K562 (cell line): Measurements from ENCODE around the gene PPHLN1. TPM values are rescaled to one million over a fixed set of nuclear protein-coding genes. Genes with fewer than 3 reads are reported as not detected.

ENCODE experiments used
- ATAC-seq: fragments of 200-7000 bp; cut with Tn5 transposase; 3 replicates; pipeline ENCODE4 v1.9.1; 2020; ENCODE audit warnings: moderate library complexity
- BruUV-seq: library from RNA; stranded (reverse); fragments of 400-500 nt; replicated peaks from 2 replicates; lab custom pipeline; 2021; lab: Mats Ljungman, UMichigan
- CTCF ChIA-PET: fragments of 300-600 bp; formaldehyde crosslinking; extraction: SDS; loops from one replicate; lab custom pipeline; 2021; ENCODE audit warnings: low intra/inter-chr PET ratio; lab: Yijun Ruan, JAX
- POLR2A ChIA-PET: fragments of 300-600, 350-650 bp; sonication (Branson Sonifier 250); formaldehyde crosslinking; extraction: SDS; loops from one replicate; lab custom pipeline; 2021; ENCODE audit warnings: antibody characterized with exemption, inconsistent platforms; lab: Yijun Ruan, JAX
- DNase-seq, 4 experiments: peaks; one replicate each; pipeline versions ENCODE4 v3.0.0 to v3.0.0-alpha.2; 2011 to 2018; ENCODE audit warnings: low spot score in 3 of 4, mixed read lengths in 3 of 4; ENCODE audit errors: extremely low read depth in 1 of 4
- FAIRE-seq: peaks from 2 replicates; lab custom pipeline; 2011; peaks lifted over from hg19 to GRCh38; lab: Jason Lieb, UNC
- H2AFZ ChIP-seq: 2 replicates; pipeline ENCODE4 v1.6.0; 2011; ENCODE audit warnings: low read depth, low read length, control low read depth, inconsistent platforms
- H3K27ac ChIP-seq: fragments of 200-600 bp; 3 replicates; pipeline ENCODE4 v1.8.0; 2011; ENCODE audit warnings: low read depth, mild to moderate bottlenecking, control low read depth, inconsistent platforms, low read length, moderate library complexity, mixed read lengths; ENCODE audit errors: extremely low read depth
- H3K27me3 ChIP-seq, 2 experiments: fragments of 300-600 bp in 1 of 2; 2 replicates in 1 of 2; 3 replicates in 1 of 2; pipeline versions ENCODE4 v1.6.0 to v1.8.0; 2011; ENCODE audit warnings: inconsistent platforms in 2 of 2, low read length in 2 of 2, mild to moderate bottlenecking in 1 of 2, mixed read lengths in 1 of 2, moderate library complexity in 1 of 2; ENCODE audit not compliant: control insufficient read depth in 2 of 2, insufficient read depth in 2 of 2
- H3K36me3 ChIP-seq: fragments of 300-600 bp; 3 replicates; pipeline ENCODE4 v1.8.0; 2011; ENCODE audit warnings: mild to moderate bottlenecking, low read length, inconsistent platforms; ENCODE audit not compliant: control insufficient read depth, insufficient read depth
- H3K4me1 ChIP-seq, 2 experiments: fragments of 200-600 bp in 1 of 2; replicated peaks in 1 of 2; 2 replicates in 1 of 2; 3 replicates in 1 of 2; pipeline versions ENCODE4 v1.5.1 to v1.8.0; 2011; ENCODE audit warnings: inconsistent platforms in 2 of 2, low read length in 2 of 2, mild to moderate bottlenecking in 1 of 2, mixed read lengths in 1 of 2, moderate library complexity in 1 of 2; ENCODE audit not compliant: control insufficient read depth in 2 of 2, insufficient read depth in 2 of 2
- H3K4me2 ChIP-seq: 2 replicates; pipeline ENCODE4 v1.6.1; 2011; ENCODE audit warnings: low read length, control low read depth, inconsistent platforms, mixed read lengths; ENCODE audit not compliant: insufficient read depth
- H3K4me3 ChIP-seq: fragments of 200-600 bp; sonication (generic), shearing (Covaris generic); 2 replicates; pipeline ENCODE4 v1.5.1; 2016; ENCODE audit warnings: control low read depth, inconsistent platforms
- H3K79me2 ChIP-seq: fragments of 200-600 bp; 3 replicates; pipeline ENCODE4 v1.8.0; 2011; ENCODE audit warnings: low read length, inconsistent platforms; ENCODE audit not compliant: control insufficient read depth, insufficient read depth
- H3K9ac ChIP-seq, 2 experiments: 2 replicates each; pipeline versions ENCODE4 v1.6.0 to v1.6.1; 2011; ENCODE audit warnings: low read depth in 2 of 2, low read length in 2 of 2, control low read depth in 1 of 2, inconsistent platforms in 1 of 2, mild to moderate bottlenecking in 1 of 2, mixed read lengths in 1 of 2; ENCODE audit not compliant: insufficient read depth in 1 of 2
- H3K9me1 ChIP-seq: one replicate; pipeline ENCODE4 v1.6.0; 2011; ENCODE audit warnings: inconsistent platforms, mild to moderate bottlenecking, low read length, moderate library complexity; ENCODE audit not compliant: control insufficient read depth, insufficient read depth
- H3K9me3 ChIP-seq: replicated peaks from 2 replicates; pipeline ENCODE4 v1.5.1; 2011; ENCODE audit warnings: low read depth, low read length, inconsistent platforms; ENCODE audit not compliant: control insufficient read depth, insufficient read depth
- H4K20me1 ChIP-seq: replicated peaks from 2 replicates; pipeline ENCODE4 v1.6.1; 2011; ENCODE audit warnings: low read length, inconsistent platforms, mixed read lengths; ENCODE audit not compliant: control insufficient read depth, insufficient read depth
- BRCA1 ChIP-seq, 2 experiments: fragments of 450-650 bp in 1 of 2; sonication (generic) in 1 of 2; formaldehyde crosslinking in 1 of 2; IDR thresholded peaks; 2 replicates each; pipeline versions ENCODE4 v1.5.0 to v1.6.1; 2017 to 2020; ENCODE audit warnings: mild to moderate bottlenecking in 1 of 2, missing genetic modification reagents in 1 of 2
- CBFB ChIP-seq: sonication (generic); formaldehyde crosslinking; IDR thresholded peaks from 2 replicates; pipeline ENCODE4 v1.4.0; 2020; ENCODE audit warnings: mild to moderate bottlenecking, missing genetic modification reagents
- CBX5 ChIP-seq: IDR thresholded peaks from 2 replicates; pipeline ENCODE4 v1.6.1; 2014; ENCODE audit warnings: low read depth, borderline replicate concordance
- FIP1L1 ChIP-seq: fragments of 200-400 bp; formaldehyde crosslinking; IDR thresholded peaks from 2 replicates; pipeline ENCODE4 v1.6.1; 2018; ENCODE audit warnings: mild to moderate bottlenecking, low read depth, low read length; ENCODE audit not compliant: poor library complexity, severe bottlenecking
- KHSRP ChIP-seq: fragments of 450-650 bp; IDR thresholded peaks from 2 replicates; pipeline ENCODE4 v1.6.1; 2017
- NFXL1 ChIP-seq: fragments of 450-650 bp; formaldehyde crosslinking; IDR thresholded peaks from 2 replicates; pipeline ENCODE4 v1.4.0; 2021; ENCODE audit warnings: mild to moderate bottlenecking
- PHB ChIP-seq: fragments of 250-450 bp; sonication (Bioruptor Pico); IDR thresholded peaks from 2 replicates; pipeline ENCODE4 v1.5.0; 2021
- TAL1 ChIP-seq: fragments of 450-650 bp; IDR thresholded peaks from 2 replicates; pipeline ENCODE4 v1.6.1; 2016; ENCODE audit warnings: mild to moderate bottlenecking
- THRAP3 ChIP-seq: fragments of 450-650 bp; IDR thresholded peaks from 2 replicates; pipeline ENCODE4 v1.6.1; 2016; ENCODE audit warnings: mild to moderate bottlenecking, inconsistent platforms, borderline replicate concordance
- ZNF584 ChIP-seq: fragments of 200-800 bp; sonication (Bioruptor generic); IDR thresholded peaks from 2 replicates; pipeline ENCODE4 v1.6.1; 2016; ENCODE audit warnings: low read depth, mild to moderate bottlenecking, missing genetic modification characterization, missing compliant biosample characterization
- ZNF668 ChIP-seq: fragments of 250-450 bp; sonication (Bioruptor Pico); IDR thresholded peaks from 2 replicates; pipeline ENCODE4 v1.8.0; 2022; ENCODE audit warnings: mild to moderate bottlenecking, inconsistent platforms
- WGBS: fragments of 100-300 bp; shearing (Covaris generic); methylation state at CpG from one replicate; pipeline ENCODE4 v1.1.6; 2016; ENCODE audit warnings: low coverage, mixed read lengths; ENCODE audit not compliant: insufficient coverage; ENCODE audit errors: missing lambda C conversion rate; 5-methylcytosine and 5-hydroxymethylcytosine counted together
- in situ Hi-C: fragments of 300-500 bp; cut with MboI; formaldehyde crosslinking; loops from 4 replicates; pipeline ENCODE4 v1.15.0; 2018; ENCODE audit warnings: inconsistent platforms, mixed read lengths
- intact Hi-C: fragments of 100-400 bp; cut with micrococcal nuclease; formaldehyde crosslinking; loops from 2 replicates; pipeline ENCODE4 v1.14.2; 2022
- polyA plus RNA-seq, 8 experiments: library from polyadenylated mRNA; depleted of rRNA in 4 of 8; stranded (reverse) in 5 of 8; unstranded in 3 of 8; fragments of >200 nt; fragmentation: Nextera tagmentation in 2 of 8; fragmentation: Illumina TruSeq in 1 of 8; extraction: Ambion mirVana in 2 of 8; extraction: Trizol in 1 of 8; gene quantifications; 2 replicates each; pipeline versions ENCODE4 v1.2.1 to v1.2.3, GENCODE V29; 2011 to 2014; ENCODE audit warnings: inconsistent platforms in 1 of 8, missing spikeins in 1 of 8
- total RNA-seq, 7 experiments: library from RNA; depleted of rRNA in 6 of 7; stranded (reverse); fragments of >200 nt in 6 of 7; fragmentation: Illumina TruSeq in 2 of 7; extraction: Trizol in 2 of 7; gene quantifications; 2 replicates each; pipeline versions ENCODE4 v1.2.1 to v1.2.3, GENCODE V29; 2011 to 2021; ENCODE audit warnings: low replicate concordance in 1 of 7
- TF ChIP-seq, protein P1 (sequence below): fragments of 450-650 bp; IDR thresholded peaks from 2 replicates; pipeline ENCODE4 v1.6.1; 2014; ENCODE audit warnings: low read depth, mild to moderate bottlenecking, moderate library complexity, borderline replicate concordance
- TF ChIP-seq, protein P2 (sequence below): sonication (generic); formaldehyde crosslinking; IDR thresholded peaks from 2 replicates; pipeline ENCODE4 v1.9.0; 2022; ENCODE audit warnings: mild to moderate bottlenecking, missing genetic modification reagents

PPHLN1 gene
- total and polyA plus RNA-seq, 9 of the 15 experiments (the other 6 are each of a cell fraction or from before 2014, with no cell fraction given), result 66.3 to 112 (median 93.6) TPM

DNA sequence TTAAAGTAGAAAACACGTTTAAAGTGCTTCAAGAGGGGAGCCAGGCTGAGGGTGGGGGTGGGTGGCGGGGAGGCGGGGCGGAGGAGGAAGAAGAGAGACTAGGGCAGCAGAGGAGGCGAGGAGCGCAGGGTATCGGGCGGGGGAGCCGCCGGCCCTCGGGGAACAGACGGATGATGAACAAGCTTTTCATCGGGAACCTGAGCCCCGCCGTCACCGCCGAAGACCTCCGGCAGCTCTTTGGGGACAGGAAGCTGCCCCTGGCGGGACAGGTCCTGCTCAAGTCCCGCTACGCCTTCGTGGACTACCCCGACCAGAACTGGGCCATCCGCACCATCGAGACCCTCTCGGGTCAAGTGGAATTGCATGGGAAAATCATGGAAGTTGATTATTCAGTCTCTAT lies 39.2 kb upstream of the PPHLN1 start:
- ChIA-PET POLR2A (no interaction called here), CTCF (no interaction called here)
- Histone ChIP-seq H3K36me3 (no peaks in the 10 kb centered on the region), H3K79me2 (no peaks in the 10 kb centered on the region), H3K9ac (no peak overlapping the region), H2AFZ (no peak overlapping the region), H3K9me1 (no peaks in the 10 kb centered on the region), H3K4me2 (no peak overlapping the region), H4K20me1 (no peaks in the 10 kb centered on the region), H3K4me3 (no peak overlapping the region), H3K27me3 (peaks cover 13 to 21% of the 10 kb centered on the region in 2 experiments; a peak in 4 of 5 replicates), H3K27ac (no peak overlapping the region), H3K9me3 (no peaks in the 10 kb centered on the region), H3K4me1 (peaks cover 0 to 3% of the 10 kb centered on the region in 2 experiments; a peak in 2 of 5 replicates)
- ATAC-seq (no peak), FAIRE-seq (no peak), DNase-seq (no peak)
- intact Hi-C loops (no loop called here), in situ Hi-C loops (no loop called here)
- TF ChIP-seq ZNF584 (CRISPR knock-in tag) (no peak), NFXL1 (CRISPR knock-in tag) (no peak), CBFB (no peak), TAL1 (no peak), KHSRP (no peak), CBX5 (no peak), THRAP3 (no peak), ZNF668 (no peak), BRCA1 (IDR thresholded peaks at IDR 0.05) (no peak), BRCA1 (CRISPR knock-in tag; IDR thresholded peaks at IDR 0.05) (no peak), FIP1L1 (no peak), PHB (no peak)
- TF ChIP-seq, protein P1, sequence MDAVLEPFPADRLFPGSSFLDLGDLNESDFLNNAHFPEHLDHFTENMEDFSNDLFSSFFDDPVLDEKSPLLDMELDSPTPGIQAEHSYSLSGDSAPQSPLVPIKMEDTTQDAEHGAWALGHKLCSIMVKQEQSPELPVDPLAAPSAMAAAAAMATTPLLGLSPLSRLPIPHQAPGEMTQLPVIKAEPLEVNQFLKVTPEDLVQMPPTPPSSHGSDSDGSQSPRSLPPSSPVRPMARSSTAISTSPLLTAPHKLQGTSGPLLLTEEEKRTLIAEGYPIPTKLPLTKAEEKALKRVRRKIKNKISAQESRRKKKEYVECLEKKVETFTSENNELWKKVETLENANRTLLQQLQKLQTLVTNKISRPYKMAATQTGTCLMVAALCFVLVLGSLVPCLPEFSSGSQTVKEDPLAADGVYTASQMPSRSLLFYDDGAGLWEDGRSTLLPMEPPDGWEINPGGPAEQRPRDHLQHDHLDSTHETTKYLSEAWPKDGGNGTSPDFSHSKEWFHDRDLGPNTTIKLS, result no peak
- TF ChIP-seq, protein P2, sequence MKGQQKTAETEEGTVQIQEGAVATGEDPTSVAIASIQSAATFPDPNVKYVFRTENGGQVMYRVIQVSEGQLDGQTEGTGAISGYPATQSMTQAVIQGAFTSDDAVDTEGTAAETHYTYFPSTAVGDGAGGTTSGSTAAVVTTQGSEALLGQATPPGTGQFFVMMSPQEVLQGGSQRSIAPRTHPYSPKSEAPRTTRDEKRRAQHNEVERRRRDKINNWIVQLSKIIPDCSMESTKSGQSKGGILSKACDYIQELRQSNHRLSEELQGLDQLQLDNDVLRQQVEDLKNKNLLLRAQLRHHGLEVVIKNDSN, result no peak
- BruUV-seq, result no TSS peak
- 22% methylated on average over 17 of the region's 26 CpGs for WGBS
